GM21528 (cell line): ENCODE results near the gene KCTD5.
"Not testable (repeated sequence)": the region's sequence is repeated elsewhere in the genome, so short reads cannot be mapped to it uniquely, and the experiment has no call there.

ENCODE experiments used
- ATAC-seq: cut with Tn5 transposase; IDR thresholded peaks from one replicate; pipeline ENCODE4 v1.9.1; 2021; ENCODE audit warnings: mild to moderate bottlenecking, moderate library complexity; ENCODE audit not compliant: unreplicated experiment, low FRiP score

KCTD5 gene, protein sequence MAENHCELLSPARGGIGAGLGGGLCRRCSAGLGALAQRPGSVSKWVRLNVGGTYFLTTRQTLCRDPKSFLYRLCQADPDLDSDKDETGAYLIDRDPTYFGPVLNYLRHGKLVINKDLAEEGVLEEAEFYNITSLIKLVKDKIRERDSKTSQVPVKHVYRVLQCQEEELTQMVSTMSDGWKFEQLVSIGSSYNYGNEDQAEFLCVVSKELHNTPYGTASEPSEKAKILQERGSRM

DNA sequence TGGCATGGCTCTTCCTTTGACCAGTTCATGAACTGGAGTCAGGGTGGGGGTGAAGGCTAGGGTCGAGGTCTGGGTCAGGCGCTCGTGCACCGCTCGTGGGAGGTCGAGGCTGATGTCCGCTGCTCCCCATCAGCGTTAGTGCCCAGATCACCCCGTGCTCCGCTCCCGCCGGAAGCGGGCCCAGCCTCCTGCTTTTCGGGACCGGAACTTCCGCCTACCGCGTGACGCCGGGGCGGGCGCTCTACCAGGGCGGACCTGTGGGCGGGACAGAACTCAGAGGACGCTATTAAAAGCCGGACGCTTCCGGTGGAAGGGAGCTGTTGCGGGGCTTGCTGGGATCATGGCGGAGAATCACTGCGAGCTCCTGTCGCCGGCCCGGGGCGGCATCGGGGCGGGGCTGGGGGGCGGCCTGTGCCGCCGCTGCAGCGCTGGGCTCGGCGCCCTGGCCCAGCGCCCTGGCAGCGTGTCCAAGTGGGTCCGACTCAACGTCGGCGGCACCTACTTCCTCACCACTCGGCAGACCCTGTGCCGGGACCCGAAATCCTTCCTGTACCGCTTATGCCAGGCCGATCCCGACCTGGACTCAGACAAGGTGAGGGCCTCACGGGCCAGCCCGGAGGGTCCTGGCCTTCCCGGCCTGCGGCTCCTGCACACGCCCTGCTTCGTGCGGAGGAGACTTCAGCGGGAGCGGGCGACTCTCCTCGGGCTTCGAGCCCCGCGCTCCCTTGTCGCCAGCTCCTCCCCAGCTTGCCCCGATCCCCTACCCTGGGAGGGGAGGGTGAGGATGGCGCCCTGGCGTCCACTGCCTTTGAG is at the start of gene KCTD5:
Gene KCTD5, plus strand, starts transcription at position 315 of the 813 bp plus-strand sequence. Its CDS starts 26 bp downstream, at position 341.
- ATAC-seq, result peak; percentile 59

DNA sequence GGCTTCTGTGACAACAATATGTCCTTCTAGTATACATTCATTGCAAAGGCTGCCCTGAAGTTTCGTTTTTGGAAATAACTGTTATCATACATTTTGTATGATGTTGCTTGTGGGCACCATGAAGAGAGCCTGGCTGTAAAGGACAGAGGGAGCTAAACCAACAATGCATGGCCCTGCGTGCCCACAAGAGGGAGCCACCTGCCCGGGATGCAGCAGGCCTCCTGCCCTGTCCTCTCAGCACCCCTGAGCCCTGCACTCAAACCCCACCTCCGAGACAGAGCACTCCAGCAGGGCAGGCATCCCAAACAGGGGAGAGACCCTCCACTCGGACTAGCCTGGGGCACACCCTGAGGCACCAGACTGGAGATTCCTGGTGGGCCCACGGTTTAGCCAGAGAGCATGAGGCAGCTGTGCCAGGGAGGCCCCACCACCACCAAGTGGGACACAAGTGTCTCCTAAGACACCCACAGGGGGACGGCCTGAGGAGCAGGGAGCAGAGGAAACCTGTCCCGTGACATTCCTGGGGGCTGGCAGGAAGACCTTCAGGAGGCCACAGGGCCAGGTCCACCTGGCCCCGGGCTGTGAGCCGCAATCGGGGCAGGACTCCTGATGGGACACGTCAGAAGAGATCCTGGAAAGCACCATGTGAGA is 43.1 kb upstream of the KCTD5 start:
- not testable (repeated sequence) for ATAC-seq

DNA sequence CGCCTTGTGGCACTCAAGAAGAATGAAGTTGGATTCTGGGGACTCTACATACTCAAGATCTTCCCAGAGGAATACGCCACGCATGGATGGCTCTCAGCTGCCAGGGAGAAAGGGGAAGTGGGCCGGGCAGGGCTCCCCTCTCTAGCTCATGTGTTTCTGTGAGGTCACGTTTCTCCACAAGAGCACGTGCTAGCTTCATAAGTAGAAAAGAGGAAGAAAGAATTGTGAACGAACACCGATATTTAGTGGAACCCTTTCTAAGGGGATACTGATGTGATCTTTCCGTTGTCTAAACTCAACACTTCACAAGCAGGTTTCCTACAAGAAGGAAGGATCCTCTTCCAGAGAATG is 42.6 kb upstream of the KCTD5 start:
- ATAC-seq, result not testable (repeated sequence)

DNA sequence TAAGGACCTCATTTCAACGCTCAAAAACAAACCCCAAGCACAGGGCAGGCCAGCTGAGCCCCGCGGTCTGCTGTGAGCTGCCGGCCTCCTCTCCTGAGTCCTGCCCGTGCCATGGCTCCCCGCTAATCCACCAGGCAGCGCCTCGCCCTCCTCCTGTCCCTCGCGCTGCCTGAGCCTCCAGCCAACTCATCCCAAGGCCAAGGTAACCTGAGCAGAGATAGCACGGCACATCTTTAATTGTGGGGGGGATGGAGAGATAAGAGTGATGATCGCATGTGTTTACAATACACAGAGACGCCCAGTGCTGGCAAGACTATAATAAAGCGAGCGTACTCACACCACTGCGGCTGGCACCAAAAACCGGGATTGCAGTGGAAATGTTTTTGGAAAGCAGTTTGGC is 39.8 kb upstream of the KCTD5 start:
- not testable (repeated sequence) for ATAC-seq

DNA sequence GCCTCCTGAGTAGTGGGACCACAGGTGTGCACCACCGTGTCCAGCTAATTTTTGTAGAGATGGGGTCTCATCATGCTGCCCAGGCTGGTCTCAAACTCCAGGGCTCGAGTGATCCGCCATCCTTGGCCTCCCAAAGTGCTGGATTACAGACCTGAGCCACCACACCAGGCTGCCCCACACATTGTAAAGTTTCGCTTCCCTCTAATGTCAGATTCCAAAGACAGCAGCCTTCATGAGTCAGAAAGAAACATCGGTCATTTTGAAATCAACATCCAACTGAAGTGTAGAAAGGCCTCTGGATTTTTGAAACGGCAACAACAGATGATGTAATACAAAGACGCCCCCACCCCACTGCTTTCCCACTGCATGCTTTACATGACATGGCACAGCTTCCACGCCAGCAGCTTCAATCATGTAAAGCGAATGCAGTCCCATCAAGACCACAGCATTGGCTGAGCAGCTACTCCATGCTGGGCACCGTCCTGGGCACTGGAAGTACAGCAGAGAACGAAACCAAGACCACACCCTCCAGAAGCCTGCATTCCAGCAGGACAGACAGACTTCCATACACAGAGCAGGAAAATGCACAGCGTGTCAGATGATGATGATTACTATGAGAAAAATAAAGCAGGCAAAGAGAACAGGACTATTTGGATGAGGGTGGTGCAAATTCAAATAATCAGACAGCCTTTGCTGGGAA is 37.4 kb upstream of the KCTD5 start:
- ATAC-seq, result not testable (repeated sequence)

DNA sequence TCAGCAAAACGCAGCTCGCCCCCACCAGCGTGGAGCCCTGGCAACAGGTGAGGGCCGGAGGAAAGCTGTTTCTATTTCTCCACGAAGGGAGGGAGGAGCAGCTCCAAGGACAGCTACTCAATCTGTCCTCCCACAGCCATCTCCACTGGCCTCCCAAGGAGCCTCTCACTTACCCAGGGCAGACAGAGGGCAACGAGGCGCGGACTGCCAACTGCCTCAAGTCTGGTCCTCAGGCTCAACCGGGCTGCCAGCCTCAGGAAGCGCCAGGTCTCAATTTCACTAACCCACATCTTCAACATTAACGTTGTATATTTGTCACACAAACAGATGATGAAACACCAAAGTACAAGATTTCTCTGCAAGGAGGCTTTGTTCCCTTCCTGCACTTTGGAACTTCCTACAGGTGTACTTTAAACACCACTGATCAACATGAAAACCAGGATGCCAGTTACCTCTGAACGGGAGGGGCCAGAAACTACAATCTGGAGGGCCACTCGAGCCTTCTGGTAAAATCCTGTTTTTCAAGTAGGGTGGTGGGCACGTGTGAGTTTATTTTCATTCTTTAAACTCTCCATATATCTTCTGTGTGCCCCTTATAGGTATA is 31.0 kb upstream of the KCTD5 start:
- ATAC-seq, result not testable (repeated sequence)

DNA sequence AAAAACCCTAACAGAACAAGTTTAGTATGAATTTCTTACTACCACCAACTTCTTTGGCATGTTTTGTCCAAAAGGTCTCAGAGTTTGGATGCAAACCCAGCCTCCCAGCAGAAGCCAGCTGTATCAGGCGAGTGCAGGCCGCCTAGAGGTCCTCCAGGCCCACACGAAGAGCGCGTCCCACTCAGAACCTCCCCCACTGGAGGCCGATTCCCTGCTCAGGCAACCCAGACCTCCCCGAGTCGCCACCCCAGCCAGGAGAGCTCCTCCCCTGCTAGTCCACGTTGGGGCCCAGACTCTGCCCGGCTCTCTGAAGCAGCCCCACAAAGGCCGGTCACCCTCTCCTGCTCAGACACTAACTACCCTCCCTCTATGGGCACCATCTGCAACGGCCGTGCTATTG is 28.4 kb upstream of the KCTD5 start:
- ATAC-seq, result not testable (repeated sequence)

DNA sequence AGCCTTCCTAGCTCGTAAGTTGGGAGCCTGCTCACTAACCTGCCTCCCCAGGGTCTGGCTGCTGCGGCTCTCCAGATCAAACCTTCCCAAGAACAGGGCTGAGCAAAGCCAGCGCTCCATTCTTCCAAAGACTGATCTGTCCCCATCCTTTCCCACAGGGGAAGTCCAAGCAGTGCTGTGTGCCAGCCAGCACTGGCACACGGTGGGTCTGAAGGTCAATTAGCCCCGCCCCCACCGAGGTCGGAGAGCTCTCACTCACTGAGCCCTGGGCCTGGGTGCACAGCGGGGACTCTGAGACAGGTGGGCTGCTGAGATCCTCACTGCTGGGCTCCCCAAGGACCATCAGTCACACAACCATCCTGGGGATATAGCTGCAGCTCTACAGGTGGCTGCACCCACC is 27.4 kb upstream of the KCTD5 start:
- ATAC-seq, result not testable (repeated sequence)

DNA sequence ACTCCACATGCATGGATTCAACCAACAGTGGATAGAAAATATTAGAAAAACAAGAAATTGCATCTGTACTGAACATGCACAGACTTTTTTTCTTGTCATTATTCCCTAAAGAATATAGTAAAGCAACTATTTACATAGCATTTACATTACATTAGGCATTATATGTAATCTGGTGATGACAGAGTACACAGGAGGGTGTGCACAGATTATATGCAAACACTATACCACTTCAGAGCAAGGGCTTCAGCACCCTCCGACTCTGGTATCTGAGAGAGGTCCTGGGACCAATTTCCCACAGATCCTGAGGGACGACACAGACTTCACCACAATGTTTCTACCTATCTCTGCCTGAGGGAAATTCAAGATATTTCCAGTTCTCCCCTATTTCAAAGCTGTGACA is 25.3 kb upstream of the KCTD5 start:
- no peak for ATAC-seq

DNA sequence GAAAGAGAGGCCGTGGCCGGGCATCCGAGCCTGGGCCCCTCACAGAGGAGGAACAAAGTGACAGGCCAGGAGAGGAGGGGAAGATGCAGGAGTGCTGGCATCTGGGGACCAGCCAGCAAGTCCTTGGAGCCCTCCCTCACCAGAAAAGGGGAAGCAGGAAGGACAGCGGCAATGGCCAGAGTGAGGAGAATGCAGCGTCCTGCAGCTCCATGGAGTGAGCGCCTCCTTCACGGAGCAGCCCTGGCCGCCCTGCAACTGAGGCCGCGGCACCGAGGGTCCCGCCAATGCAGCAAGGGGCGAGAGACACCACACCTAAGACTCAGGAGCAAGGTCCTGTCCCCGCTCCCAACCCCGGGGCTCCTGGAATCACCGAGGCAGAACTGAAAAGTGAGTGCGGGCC is 24.5 kb upstream of the KCTD5 start:
- ATAC-seq, result not testable (repeated sequence)

DNA sequence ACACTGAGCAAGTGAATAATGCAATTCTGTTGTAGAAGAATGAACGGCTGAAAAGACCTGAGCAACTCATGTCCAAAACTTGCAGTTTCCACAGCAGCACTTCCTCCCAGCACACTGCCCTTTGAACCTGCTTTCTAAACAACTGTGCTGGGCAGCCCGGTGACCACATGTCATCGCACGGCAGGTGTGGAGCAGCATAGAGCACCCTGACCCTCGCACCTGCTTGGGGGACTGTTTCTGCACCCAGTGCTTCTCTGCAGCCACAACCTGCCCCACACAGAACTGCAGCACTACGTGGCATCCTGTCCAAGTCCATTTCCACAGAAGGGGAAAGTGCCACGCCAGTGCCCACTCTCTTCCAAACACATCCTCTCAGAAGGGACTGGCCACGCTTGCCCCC is 22.8 kb upstream of the KCTD5 start:
- not testable (repeated sequence) for ATAC-seq

DNA sequence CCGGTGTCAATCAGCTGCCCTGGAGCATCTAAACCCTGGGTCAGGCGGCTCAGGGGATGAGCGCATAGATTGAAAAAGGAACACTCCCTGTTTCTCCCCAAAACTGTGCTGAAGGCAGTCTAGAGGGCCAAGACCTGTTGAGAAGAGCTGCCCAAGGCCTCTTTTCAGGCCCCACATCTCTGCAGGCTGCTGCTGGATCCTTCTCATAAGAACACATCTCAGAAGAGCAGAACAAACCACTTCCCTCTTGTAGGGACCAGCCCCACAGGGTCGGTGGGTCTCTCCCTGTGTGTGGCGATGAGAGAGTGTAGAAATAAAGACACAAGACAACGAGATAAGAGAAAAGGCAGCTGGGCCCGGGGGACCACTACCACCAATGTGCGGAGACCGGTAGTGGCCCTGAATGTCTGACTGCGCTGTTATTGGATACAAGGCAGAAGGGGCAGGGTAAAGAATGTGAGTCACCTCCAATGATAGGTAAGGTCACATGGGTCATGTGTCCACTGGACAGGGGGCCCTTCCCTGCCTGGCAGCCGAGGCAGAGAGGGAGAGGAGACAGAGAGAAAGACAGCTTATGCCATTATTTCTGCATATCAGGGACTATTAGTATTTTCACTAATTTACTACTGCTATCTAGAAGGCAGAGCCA is 22.2 kb upstream of the KCTD5 start:
- not testable (repeated sequence) for ATAC-seq

DNA sequence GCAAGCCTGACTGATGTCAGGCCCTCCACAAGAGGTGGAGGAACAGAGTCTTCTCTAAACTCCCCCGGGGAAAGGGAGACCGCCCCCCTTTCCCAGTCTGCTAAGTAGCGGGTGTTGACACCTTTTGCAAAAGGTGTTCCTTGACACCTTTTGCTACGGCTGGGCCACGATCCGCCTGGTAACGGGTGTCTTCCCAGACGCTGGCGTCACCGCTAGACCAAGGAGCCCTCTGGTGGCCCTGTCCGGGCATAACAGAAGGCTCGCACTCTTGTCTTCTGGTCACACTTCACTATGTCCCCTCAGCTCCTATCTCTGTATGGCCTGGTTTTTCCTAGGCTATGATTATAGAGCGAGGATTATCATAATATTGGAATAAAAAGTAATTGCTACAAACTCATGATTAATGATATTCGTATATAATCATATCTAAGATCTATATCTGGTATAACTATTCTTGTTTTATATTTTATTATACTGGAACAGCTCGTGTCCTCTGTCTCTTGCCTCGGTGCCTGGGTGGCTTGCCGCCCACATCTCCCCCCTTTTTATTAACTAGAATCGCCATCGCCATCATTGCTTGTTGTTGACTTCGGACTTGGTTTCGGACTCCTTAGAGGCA is 21.5 kb upstream of the KCTD5 start:
- ATAC-seq, result not testable (repeated sequence)

DNA sequence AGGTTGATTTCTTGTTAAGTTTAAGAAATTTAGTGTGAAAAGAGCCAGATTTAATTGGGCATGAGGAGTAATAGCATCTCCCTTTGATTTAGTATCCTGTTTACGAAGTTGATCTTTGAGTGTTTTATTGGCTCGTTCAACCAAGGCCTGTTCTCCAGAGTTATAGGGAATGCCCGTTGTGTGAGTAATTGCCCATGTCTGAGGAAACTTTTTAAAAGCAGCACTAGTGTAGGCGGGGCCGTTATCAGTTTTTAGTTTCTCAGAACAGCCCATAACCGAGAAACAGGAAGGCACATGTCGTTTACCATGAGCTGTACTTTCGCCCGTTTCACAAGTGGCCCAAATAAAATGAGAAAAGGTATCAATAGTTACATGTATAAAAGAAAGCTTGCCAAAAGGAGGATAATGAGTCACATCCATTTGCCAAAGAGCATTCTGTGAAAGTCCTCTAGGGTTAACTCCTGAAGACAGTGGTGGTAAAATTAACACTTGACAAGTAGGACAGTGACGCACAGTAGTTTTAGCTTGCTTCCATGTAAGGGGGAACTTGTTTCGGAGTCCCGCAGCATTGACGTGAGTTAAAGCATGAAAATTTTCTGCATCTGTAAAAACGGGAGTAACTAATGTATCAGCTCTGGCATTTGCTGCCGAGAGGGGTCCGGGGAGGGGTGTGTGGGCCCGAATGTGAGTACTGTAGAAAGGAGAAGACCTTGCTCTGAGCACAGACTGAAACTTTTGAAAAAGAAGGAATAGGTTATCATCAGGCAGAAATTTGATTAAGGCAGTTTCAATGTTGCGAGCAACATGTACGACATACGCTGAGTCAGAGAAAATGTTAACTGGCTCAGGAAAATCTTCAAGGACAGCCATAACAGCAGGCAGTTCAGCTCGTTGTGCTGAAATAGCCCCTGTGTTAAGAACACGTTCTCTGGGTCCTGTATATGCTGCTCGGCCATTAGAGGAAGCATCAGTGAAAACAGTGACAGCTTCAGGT is 18.5 kb upstream of the KCTD5 start:
- no peak for ATAC-seq

DNA sequence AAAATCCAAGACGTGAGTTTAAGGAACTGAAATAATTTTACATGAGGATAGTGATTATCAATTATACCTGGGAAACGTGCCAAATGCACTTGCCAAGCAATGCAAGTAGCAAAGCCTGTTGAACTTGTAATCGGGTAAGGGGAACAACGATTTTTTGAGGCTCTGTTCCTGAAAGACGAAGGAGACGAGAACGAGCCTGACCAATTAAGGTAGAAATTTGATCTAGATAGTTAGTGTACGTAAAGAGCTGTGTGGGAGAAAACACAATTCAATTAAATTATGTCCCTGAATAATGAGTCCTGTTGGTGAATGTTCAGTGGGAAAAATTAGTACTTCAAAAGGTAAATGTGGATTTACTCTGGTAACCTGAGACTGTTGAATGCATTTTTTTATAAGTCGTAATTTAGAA is 17.7 kb upstream of the KCTD5 start:
- no peak for ATAC-seq

DNA sequence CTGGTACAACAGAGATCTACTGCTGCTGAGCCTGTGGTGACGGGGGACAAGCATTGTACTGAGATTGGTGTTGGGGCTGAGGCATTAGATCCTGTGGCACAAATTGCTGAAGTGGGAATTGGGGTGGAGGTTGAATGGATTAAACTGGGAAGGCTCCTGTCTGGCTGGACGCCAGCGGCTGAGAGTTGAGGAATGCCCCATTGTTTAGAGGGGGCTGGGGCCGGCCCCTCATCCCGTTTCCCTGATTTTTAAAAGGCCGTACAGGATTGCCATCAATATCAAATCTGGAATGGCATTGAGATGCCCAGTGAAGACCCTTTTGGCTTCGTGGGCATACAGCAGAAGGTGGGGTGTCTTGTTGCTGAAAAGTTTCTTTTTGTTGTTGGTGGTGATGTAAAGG is 15.7 kb upstream of the KCTD5 start:
- ATAC-seq, result not testable (repeated sequence)

DNA sequence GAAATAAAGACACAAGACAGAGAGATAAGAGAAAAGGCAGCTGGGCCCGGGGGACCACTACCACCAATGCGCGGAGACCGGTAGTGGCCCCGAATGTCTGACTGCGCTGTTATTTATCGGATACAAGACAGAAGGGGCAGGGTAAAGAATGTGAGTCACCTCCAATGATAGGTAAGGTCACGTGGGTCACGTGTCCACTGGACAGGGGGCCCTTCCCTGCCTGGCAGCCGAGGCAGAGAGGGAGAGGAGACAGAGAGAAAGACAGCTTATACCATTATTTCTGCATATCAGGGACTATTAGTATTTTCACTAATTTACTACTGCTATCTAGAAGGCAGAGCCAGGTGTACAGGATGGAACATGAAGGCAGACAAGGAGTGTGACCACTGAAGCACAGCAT is 12.7 kb upstream of the KCTD5 start:
- ATAC-seq, result not testable (repeated sequence)

DNA sequence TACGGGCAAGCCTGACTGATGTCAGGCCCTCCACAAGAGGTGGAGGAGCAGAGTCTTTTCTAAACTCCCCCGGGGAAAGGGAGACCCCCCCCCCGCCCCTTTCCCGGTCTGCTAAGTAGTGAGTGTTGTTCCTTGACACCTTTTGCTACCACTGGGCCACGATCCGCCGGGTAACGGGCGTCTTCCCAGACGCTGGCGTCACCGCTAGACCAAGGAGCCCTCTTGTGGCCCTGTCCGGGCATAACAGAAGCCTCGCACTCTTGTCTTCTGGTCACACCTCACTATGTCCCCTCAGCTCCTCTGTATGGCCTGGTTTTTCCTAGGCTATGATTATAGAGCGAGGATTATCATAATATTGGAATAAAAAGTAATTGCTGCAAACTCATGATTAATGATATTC is 12.3 kb upstream of the KCTD5 start:
- ATAC-seq, result not testable (repeated sequence)
